Suprapubic skin (tissue), 4 donors: ENCODE results near the gene ZSCAN21. TPM values are rescaled to one million over a fixed set of nuclear protein-coding genes. Genes with fewer than 3 reads are reported as not detected.
"Not testable (repeated sequence)": the region's sequence is repeated elsewhere in the genome, so short reads cannot be mapped to it uniquely, and the experiment has no call there.

Experiments
- DNase-seq, 2 donors: peaks; one replicate each; pipeline ENCODE4 v3.0.0-alpha.2; 2019; ENCODE audit warnings: low spot score in 2 of 2
- H3K27ac ChIP-seq: fragments of 200-600 bp; sonication (generic); one replicate; pipeline ENCODE4 v1.5.1; 2019
- H3K27me3 ChIP-seq: fragments of 200-600 bp; sonication (generic); one replicate; pipeline ENCODE4 v1.5.1; 2019
- H3K36me3 ChIP-seq: fragments of 200-600 bp; sonication (generic); one replicate; pipeline ENCODE4 v1.5.1; 2019
- H3K4me1 ChIP-seq: fragments of 200-600 bp; sonication (generic); one replicate; pipeline ENCODE4 v1.5.1; 2019
- H3K4me3 ChIP-seq: fragments of 200-600 bp; sonication (generic); one replicate; pipeline ENCODE4 v1.5.1; 2019; ENCODE audit warnings: mild to moderate bottlenecking
- H3K9me3 ChIP-seq: fragments of 200-600 bp; sonication (generic); one replicate; pipeline ENCODE4 v1.5.1; 2019
- CTCF ChIP-seq, 2 donors: fragments of 200-600 bp in 1 of 2; fragments of 450-650 bp in 1 of 2; sonication (generic) in 1 of 2; IDR thresholded peaks; one replicate each; pipeline ENCODE4 v1.5.1; 2016 to 2019; ENCODE audit warnings: antibody characterized with exemption in 2 of 2, mild to moderate bottlenecking in 1 of 2, moderate library complexity in 1 of 2
- EP300 ChIP-seq: sonication (generic); formaldehyde crosslinking; IDR thresholded peaks from one replicate; pipeline ENCODE4 v1.6.1; 2017; ENCODE audit warnings: antibody characterized with exemption
- POLR2A ChIP-seq, 2 donors: fragments of 450-650 bp; IDR thresholded peaks; one replicate each; pipeline ENCODE4 v1.6.1; 2017; ENCODE audit warnings: antibody characterized with exemption in 2 of 2, mild to moderate bottlenecking in 2 of 2, moderate library complexity in 2 of 2
- POLR2AphosphoS5 ChIP-seq, 3 donors: sonication (generic); formaldehyde crosslinking; IDR thresholded peaks; one replicate each; pipeline ENCODE4 v1.6.1; 2017; ENCODE audit warnings: antibody characterized with exemption in 3 of 3
- WGBS: methylation state at CpG from one replicate; pipeline ENCODE4 v1.1.5; 2018; 5-methylcytosine and 5-hydroxymethylcytosine counted together
- total RNA-seq, 4 donors: library from RNA; depleted of rRNA; stranded (reverse); fragments of >200 nt; gene quantifications; one replicate each; pipeline ENCODE4 v1.1.0, GENCODE V29; 2016

The ZSCAN21 gene
- total RNA-seq, 4 donors from 2014 or later = 8.9 to 18.5 (median 10.2) TPM

DNA sequence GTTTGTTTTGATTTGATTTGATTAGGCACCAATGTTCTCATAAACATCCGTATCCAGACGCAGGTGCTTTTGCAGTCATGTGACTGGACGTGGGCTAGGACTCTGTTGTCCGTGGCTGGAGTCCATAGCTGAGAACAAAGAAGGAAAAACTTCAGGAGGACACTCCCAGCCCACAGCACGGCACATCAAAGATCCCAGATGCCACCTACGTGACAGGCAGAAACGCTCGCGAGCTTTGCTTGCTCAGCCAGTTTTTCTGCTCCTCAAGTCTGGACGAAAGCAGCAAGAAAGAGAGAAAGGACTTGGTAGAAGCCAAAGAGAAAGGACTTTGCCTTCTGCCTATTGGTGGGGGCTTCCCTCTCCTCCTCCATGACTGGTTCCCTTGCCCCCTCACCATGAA is 41.0 kb upstream of the ZSCAN21 start:
- TF ChIP-seq CTCF (IDR thresholded peaks at IDR 0.05) = no peak
- no peak for TF ChIP-seq EP300
- no peak for TF ChIP-seq POLR2AphosphoS5 (IDR thresholded peaks at IDR 0.05)
- no peak for TF ChIP-seq POLR2A (IDR thresholded peaks at IDR 0.05)
- H3K27me3 ChIP-seq = no peaks in the 10 kb centered on the region
- no peaks in the 10 kb centered on the region for H3K36me3 ChIP-seq
- WGBS = 42% methylated on average over 10 of the region's 10 CpGs
- no peak for DNase-seq
- no peaks in the 10 kb centered on the region for H3K9me3 ChIP-seq
- no peak overlapping the region for H3K4me3 ChIP-seq
- H3K4me1 ChIP-seq = peaks cover 27% of the 10 kb centered on the region
- H3K27ac ChIP-seq = peak overlapping the region; percentile 59

DNA sequence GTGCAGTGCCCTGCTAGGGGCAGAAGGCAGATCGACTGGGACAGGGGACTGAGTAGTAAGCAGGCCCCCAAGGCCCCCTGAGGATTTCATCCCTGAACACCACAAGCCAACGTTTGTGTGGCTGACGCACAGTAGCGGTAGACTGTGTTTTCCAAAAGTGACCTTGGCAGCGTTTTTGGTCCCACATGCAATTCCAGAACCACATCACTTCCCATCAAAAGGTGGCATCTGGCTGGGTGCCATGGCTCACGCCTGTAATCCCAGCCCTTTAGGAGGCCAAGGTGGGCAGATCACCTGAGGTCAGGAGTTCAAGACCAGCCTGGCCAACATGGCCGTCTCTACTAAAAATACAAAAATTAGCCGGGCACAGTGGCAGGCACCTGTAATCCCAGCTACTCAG is 39.6 kb upstream of the ZSCAN21 start:
- H3K27ac ChIP-seq, H3K4me3 ChIP-seq, H3K27me3 ChIP-seq, H3K9me3 ChIP-seq, DNase-seq, H3K36me3 ChIP-seq: not testable (repeated sequence)
- peaks cover 40% of the 10 kb centered on the region for H3K4me1 ChIP-seq
- WGBS = 77% methylated on average over 8 of the region's 8 CpGs

GRCh38 chr7:100010901-100011300 is 38.7 kb upstream of the ZSCAN21 start:
- H3K27ac ChIP-seq = no peak overlapping the region
- no peaks in the 10 kb centered on the region for H3K36me3 ChIP-seq
- H3K4me3 ChIP-seq = no peak overlapping the region
- H3K9me3 ChIP-seq = no peaks in the 10 kb centered on the region
- no peak for DNase-seq
- H3K4me1 ChIP-seq = peaks cover 43% of the 10 kb centered on the region
- no peaks in the 10 kb centered on the region for H3K27me3 ChIP-seq
- WGBS = 67% methylated on average over 2 of the region's 2 CpGs
- TF ChIP-seq CTCF (IDR thresholded peaks at IDR 0.05) = no peak
- TF ChIP-seq POLR2A (IDR thresholded peaks at IDR 0.05) = no peak
- no peak for TF ChIP-seq EP300
- no peak for TF ChIP-seq POLR2AphosphoS5 (IDR thresholded peaks at IDR 0.05)

DNA sequence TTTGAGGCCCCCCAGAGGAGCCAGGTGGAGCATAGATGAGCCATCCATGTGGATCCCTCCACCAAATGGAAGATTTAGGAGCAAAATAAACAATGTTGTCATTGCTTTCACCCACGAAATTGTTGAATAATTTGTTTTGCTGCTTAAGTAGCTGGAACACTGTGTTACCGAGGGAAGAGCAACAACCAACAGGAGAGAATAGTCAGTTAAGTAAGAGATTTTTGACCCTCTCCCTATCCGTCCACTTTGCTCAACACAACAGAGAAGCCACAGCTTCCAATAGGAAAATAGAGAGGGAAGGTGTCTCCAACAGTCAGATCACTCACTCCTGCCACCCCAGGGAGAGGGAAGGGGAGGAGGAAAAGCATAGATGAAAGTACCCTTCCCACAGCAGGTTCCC is 38.1 kb upstream of the ZSCAN21 start:
- H3K27me3 ChIP-seq = no peaks in the 10 kb centered on the region
- H3K4me1 ChIP-seq = peaks cover 46% of the 10 kb centered on the region
- TF ChIP-seq POLR2AphosphoS5 (IDR thresholded peaks at IDR 0.05) (no peak), CTCF (IDR thresholded peaks at IDR 0.05) (no peak), POLR2A (IDR thresholded peaks at IDR 0.05) (no peak), EP300 (no peak)
- no peaks in the 10 kb centered on the region for H3K36me3 ChIP-seq
- H3K27ac ChIP-seq = peak overlapping the region; percentile 37
- H3K4me3 ChIP-seq = no peak overlapping the region
- 65% methylated on average over 3 of the region's 3 CpGs for whole genome bisulfite sequencing
- DNase-seq = no peak
- H3K9me3 ChIP-seq = no peaks in the 10 kb centered on the region

GRCh38 chr7:100012385-100013327 is 36.9 kb upstream of the ZSCAN21 start:
- H3K4me3 ChIP-seq, H3K36me3 ChIP-seq, H3K9me3 ChIP-seq, H3K27me3 ChIP-seq, DNase-seq: not testable (repeated sequence)
- Histone ChIP-seq H3K27ac (peak overlapping the region; percentile 37), H3K4me1 (peaks cover 58% of the 10 kb centered on the region)
- WGBS = 56% methylated on average over 14 of the region's 14 CpGs

- peaks cover 63% of the 10 kb centered on the region for H3K4me1 ChIP-seq
- no peaks in the 10 kb centered on the region for H3K9me3 ChIP-seq
- WGBS = 69% methylated on average over 3 of the region's 3 CpGs
- H3K27me3 ChIP-seq = no peaks in the 10 kb centered on the region
- H3K36me3 ChIP-seq = no peaks in the 10 kb centered on the region
- no peak overlapping the region for H3K4me3 ChIP-seq
- H3K27ac ChIP-seq = peak overlapping the region; percentile 37
- no peak for TF ChIP-seq POLR2AphosphoS5 (IDR thresholded peaks at IDR 0.05)
- TF ChIP-seq POLR2A (IDR thresholded peaks at IDR 0.05) = no peak
- TF ChIP-seq CTCF (IDR thresholded peaks at IDR 0.05) = no peak
- TF ChIP-seq EP300 = no peak
- DNase-seq = no peak
Measured at GRCh38 chr7:100013328-100013676, 36.3 kb upstream of the ZSCAN21 start.
